ENCODE data around the gene UMOD.

DNA sequence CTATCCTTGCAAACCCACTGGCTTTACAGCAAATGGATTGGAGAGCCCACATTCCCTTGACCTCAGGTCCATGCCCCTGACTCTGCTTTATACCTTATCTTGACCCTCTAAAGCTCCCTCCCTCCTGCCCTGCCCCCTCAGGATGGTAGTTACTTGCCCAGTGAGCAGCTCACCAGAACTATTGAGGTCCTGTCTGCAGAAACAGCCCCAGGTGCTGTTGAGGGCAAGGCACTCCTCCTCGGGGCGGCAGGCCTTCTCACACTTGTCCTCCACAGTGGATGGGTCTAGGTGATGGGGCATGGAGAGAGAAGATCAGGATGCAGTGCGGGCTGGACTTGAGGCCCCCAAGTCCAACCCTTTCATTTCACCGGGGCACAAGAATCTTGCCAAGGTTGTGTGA lies 29.8 kb downstream of the UMOD start:
- TF ChIP-seq, protein P1, sequence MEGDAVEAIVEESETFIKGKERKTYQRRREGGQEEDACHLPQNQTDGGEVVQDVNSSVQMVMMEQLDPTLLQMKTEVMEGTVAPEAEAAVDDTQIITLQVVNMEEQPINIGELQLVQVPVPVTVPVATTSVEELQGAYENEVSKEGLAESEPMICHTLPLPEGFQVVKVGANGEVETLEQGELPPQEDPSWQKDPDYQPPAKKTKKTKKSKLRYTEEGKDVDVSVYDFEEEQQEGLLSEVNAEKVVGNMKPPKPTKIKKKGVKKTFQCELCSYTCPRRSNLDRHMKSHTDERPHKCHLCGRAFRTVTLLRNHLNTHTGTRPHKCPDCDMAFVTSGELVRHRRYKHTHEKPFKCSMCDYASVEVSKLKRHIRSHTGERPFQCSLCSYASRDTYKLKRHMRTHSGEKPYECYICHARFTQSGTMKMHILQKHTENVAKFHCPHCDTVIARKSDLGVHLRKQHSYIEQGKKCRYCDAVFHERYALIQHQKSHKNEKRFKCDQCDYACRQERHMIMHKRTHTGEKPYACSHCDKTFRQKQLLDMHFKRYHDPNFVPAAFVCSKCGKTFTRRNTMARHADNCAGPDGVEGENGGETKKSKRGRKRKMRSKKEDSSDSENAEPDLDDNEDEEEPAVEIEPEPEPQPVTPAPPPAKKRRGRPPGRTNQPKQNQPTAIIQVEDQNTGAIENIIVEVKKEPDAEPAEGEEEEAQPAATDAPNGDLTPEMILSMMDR (conservative IDR thresholded peaks at IDR 0.05; ENCODE audit: low read depth, low read length), result no peak
- no peak for TF ChIP-seq EZH2 (IDR thresholded peaks at IDR 0.05; ENCODE audit: borderline replicate concordance, low read depth, low read length, poor library complexity, severe bottlenecking)

Data from A673 (cell line).